Astrocyte of the hippocampus (primary cell): ENCODE data around the gene CA14.
"Not testable (repeated sequence)": the region's sequence is repeated elsewhere in the genome, so short reads cannot be mapped to it uniquely, and the experiment has no call there.

ENCODE experiments used
- DNase-seq: peaks from one replicate; pipeline ENCODE4 v3.0.0; 2011; ENCODE audit warnings: low read depth, low spot score

CA14 gene

GRCh38 chr1:150257624-150258585 is at the start of gene CA14:
TSS of gene CA14 (plus strand) at chr1:150257774. CDS start at chr1:150258129, 355 bp downstream.
- DNase-seq, result peak; percentile 49

GRCh38 chr1:150208460-150208859 is 49.1 kb upstream of the CA14 start:
- DNase-seq, result not testable (repeated sequence)

- no peak for DNase-seq
Measured at GRCh38 chr1:150210091-150210490, 47.5 kb upstream of the CA14 start.

GRCh38 chr1:150210706-150211105 is 46.9 kb upstream of the CA14 start:
- DNase-seq, result no peak

- no peak for DNase-seq
Measured at GRCh38 chr1:150212070-150212469, 45.5 kb upstream of the CA14 start.

GRCh38 chr1:150213170-150214098 is 44.1 kb upstream of the CA14 start:
- DNase-seq, result peak; percentile 96

- peak; percentile 10 for DNase-seq
Measured at GRCh38 chr1:150214099-150214756, 43.3 kb upstream of the CA14 start.

GRCh38 chr1:150215855-150216254 is 41.7 kb upstream of the CA14 start:
- DNase-seq, result not testable (repeated sequence)

- DNase-seq, result peak; percentile 39
Measured at GRCh38 chr1:150221552-150221951, 36.0 kb upstream of the CA14 start.

GRCh38 chr1:150224983-150225382 is 32.6 kb upstream of the CA14 start:
- no peak for DNase-seq

GRCh38 chr1:150225546-150225945 is 32.0 kb upstream of the CA14 start:
- DNase-seq, result no peak

- no peak for DNase-seq
Measured at GRCh38 chr1:150226486-150226885, 31.1 kb upstream of the CA14 start.

- DNase-seq, result no peak
Measured at GRCh38 chr1:150227228-150227627, 30.3 kb upstream of the CA14 start.

- not testable (repeated sequence) for DNase-seq
Measured at GRCh38 chr1:150228246-150228645, 29.3 kb upstream of the CA14 start.

- not testable (repeated sequence) for DNase-seq
Measured at GRCh38 chr1:150232921-150233320, 24.7 kb upstream of the CA14 start.

- peak; percentile 24 for DNase-seq
Measured at GRCh38 chr1:150233359-150234308, 23.9 kb upstream of the CA14 start.

GRCh38 chr1:150234309-150234565 is 23.3 kb upstream of the CA14 start:
- DNase-seq, result no peak

GRCh38 chr1:150234566-150235293 is 22.8 kb upstream of the CA14 start:
- peak; percentile 82 for DNase-seq

- peak; percentile 39 for DNase-seq
Measured at GRCh38 chr1:150235294-150235851, 22.2 kb upstream of the CA14 start.
